CD14-positive monocyte (primary cell): ENCODE data around the gene ATP5MC3. TPM values are rescaled to one million over a fixed set of nuclear protein-coding genes. Genes with fewer than 3 reads are reported as not detected.

ENCODE experiments used
- DNase-seq, 3 donors: peaks; one replicate each; pipeline ENCODE4 v3.0.0-alpha.2; 2011 to 2022
- H2AFZ ChIP-seq: 2 replicates; pipeline ENCODE4 v1.6.0; 2012; ENCODE audit warnings: mild to moderate bottlenecking, low read depth, low read length, inconsistent platforms; ENCODE audit not compliant: insufficient read depth, poor library complexity, severe bottlenecking
- H3K27ac ChIP-seq, 2 donors: 1 replicate in 1 of 2; 2 replicates in 1 of 2; pipeline ENCODE4 v1.5.1; 2012 to 2013; ENCODE audit warnings: low read length in 2 of 2, control low read depth in 1 of 2, inconsistent platforms in 1 of 2, low read depth in 1 of 2, mild to moderate bottlenecking in 1 of 2
- H3K27me3 ChIP-seq, 2 donors: one replicate each; pipeline versions ENCODE4 v1.6.0 to v1.6.1; 2011 to 2013; ENCODE audit warnings: low read length in 2 of 2; ENCODE audit not compliant: control insufficient read depth in 2 of 2, insufficient read depth in 2 of 2
- H3K36me3 ChIP-seq, 2 donors: replicated peaks in 1 of 2; 1 replicate in 1 of 2; 2 replicates in 1 of 2; pipeline versions ENCODE4 v1.5.1 to v1.6.1; 2012 to 2013; ENCODE audit warnings: low read length in 2 of 2, control low read depth in 1 of 2, inconsistent platforms in 1 of 2, mild to moderate bottlenecking in 1 of 2; ENCODE audit not compliant: insufficient read depth in 2 of 2, control insufficient read depth in 1 of 2
- H3K4me1 ChIP-seq, 2 donors: 1 replicate in 1 of 2; 2 replicates in 1 of 2; pipeline versions ENCODE4 v1.5.1 to v1.6.1; 2012 to 2013; ENCODE audit warnings: low read length in 2 of 2, control low read depth in 1 of 2, inconsistent platforms in 1 of 2, mild to moderate bottlenecking in 1 of 2, moderate library complexity in 1 of 2; ENCODE audit not compliant: insufficient read depth in 2 of 2, control insufficient read depth in 1 of 2
- H3K4me2 ChIP-seq: replicated peaks from 2 replicates; pipeline ENCODE3; 2012; ENCODE audit warnings: low read length, moderate library complexity, mild to moderate bottlenecking; ENCODE audit not compliant: poor library complexity, severe bottlenecking; ENCODE audit errors: extremely low read depth
- H3K4me3 ChIP-seq, 3 experiments: fragments of 200-600 bp in 1 of 3; sonication (generic) in 1 of 3; replicated peaks in 1 of 3; 1 replicate in 2 of 3; 2 replicates in 1 of 3; pipeline ENCODE4 v1.5.1; 2011 to 2013; ENCODE audit warnings: low read length in 3 of 3, mild to moderate bottlenecking in 3 of 3, control low read depth in 2 of 3, low read depth in 2 of 3, inconsistent platforms in 1 of 3, moderate library complexity in 1 of 3
- H3K79me2 ChIP-seq: 2 replicates; pipeline ENCODE4 v1.6.0; 2012; ENCODE audit warnings: mild to moderate bottlenecking, control low read depth, inconsistent platforms, low read length, moderate library complexity; ENCODE audit not compliant: insufficient read depth
- H3K9ac ChIP-seq: 2 replicates; pipeline ENCODE4 v1.6.0; 2017; ENCODE audit warnings: low read length, mild to moderate bottlenecking; ENCODE audit not compliant: insufficient read depth, poor library complexity, severe bottlenecking
- H3K9me3 ChIP-seq, 2 donors: replicated peaks in 1 of 2; 1 replicate in 1 of 2; 2 replicates in 1 of 2; pipeline versions ENCODE4 v1.5.1 to v1.6.1; 2012 to 2013; ENCODE audit warnings: low read length in 2 of 2, control low read depth in 1 of 2; ENCODE audit not compliant: control insufficient read depth in 1 of 2, insufficient read depth in 1 of 2
- H4K20me1 ChIP-seq: 2 replicates; pipeline ENCODE4 v1.6.0; 2012; ENCODE audit warnings: mild to moderate bottlenecking, low read length, control low read depth, moderate library complexity; ENCODE audit not compliant: insufficient read depth
- H3K27ac Mint-ChIP-seq, 7 donors: one replicate each; pipeline ENCODE4 v1.8.0; 2020; ENCODE audit warnings: mild to moderate bottlenecking in 7 of 7, mixed read lengths in 7 of 7, moderate library complexity in 6 of 7, inconsistent platforms in 2 of 7
- H3K27me3 Mint-ChIP-seq, 3 donors: one replicate each; pipeline ENCODE4 v1.8.0; 2021 to 2022; ENCODE audit warnings: low read depth in 3 of 3, mild to moderate bottlenecking in 3 of 3, mixed read lengths in 3 of 3, moderate library complexity in 3 of 3, inconsistent platforms in 1 of 3
- H3K36me3 Mint-ChIP-seq, 2 donors: one replicate each; pipeline ENCODE4 v1.8.0; 2020; ENCODE audit warnings: mixed read lengths in 2 of 2, inconsistent platforms in 1 of 2, mild to moderate bottlenecking in 1 of 2
- H3K4me1 Mint-ChIP-seq: one replicate; pipeline ENCODE4 v1.8.0; 2020; ENCODE audit warnings: mild to moderate bottlenecking, mixed read lengths
- H3K4me3 Mint-ChIP-seq, 2 donors: one replicate each; pipeline ENCODE4 v1.8.0; 2020; ENCODE audit warnings: mild to moderate bottlenecking in 2 of 2, mixed read lengths in 2 of 2, moderate library complexity in 1 of 2
- H3K9me3 Mint-ChIP-seq, 7 donors: one replicate each; pipeline ENCODE4 v1.8.0; 2020 to 2022; ENCODE audit warnings: mixed read lengths in 7 of 7, mild to moderate bottlenecking in 6 of 7, moderate library complexity in 6 of 7, inconsistent platforms in 2 of 7
- WGBS: methylation state at CpG from one replicate; pipeline ENCODE4 v1.1.5; 2013; ENCODE audit warnings: missing lambda C conversion rate; ENCODE audit not compliant: insufficient coverage; 5-methylcytosine and 5-hydroxymethylcytosine counted together
- intact Hi-C, 2 donors: fragments of 100-400 bp; cut with micrococcal nuclease; formaldehyde crosslinking; loops; one replicate each; pipeline versions ENCODE4 v1.15.0 to v1.15.1; 2023
- polyA plus RNA-seq, 3 donors: library from polyadenylated mRNA; depleted of rRNA in 1 of 3; unstranded in 2 of 3; stranded (reverse) in 1 of 3; fragments of 300-500 nt in 2 of 3; fragments of >200 nt in 1 of 3; fragmentation: Illumina TruSeq in 2 of 3; gene quantifications; 1 replicate in 2 of 3; 2 replicates in 1 of 3; pipeline ENCODE4 v1.2.3, GENCODE V29; 2012 to 2021
- TF ChIP-seq, protein P1 (sequence below): fragments of 200-600 bp; IDR thresholded peaks from one replicate; pipeline ENCODE4 v1.8.0; 2022; ENCODE audit warnings: antibody characterized with exemption, mild to moderate bottlenecking

ATP5MC3 gene
- polyA plus RNA-seq, 3 donors = 139 to 533 (median 493) TPM

DNA sequence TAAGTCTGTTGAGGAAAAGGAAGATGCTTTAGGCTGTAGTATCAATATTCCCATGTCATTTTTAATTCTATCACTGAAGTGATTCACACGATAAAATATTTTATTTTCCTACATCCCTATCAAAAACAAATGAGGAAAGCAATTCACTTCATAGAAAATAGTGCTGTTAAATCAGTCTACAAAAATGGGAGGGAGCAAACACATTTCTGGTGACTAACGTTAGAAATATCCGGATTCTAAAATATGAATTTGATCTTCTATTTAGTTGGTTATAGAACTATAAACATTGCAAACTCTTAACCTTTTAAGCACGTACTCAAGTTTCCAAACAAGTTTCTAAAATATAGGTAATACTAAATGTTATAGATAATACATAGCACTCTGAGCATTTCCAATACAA is 34.3 kb downstream of the ATP5MC3 start:
- Mint-ChIP-seq H3K27ac (no peak overlapping the region), H3K36me3 (peaks cover 32 to 40% of the 10 kb centered on the region in 2 donors), H3K4me1 (peaks cover 10% of the 10 kb centered on the region), H3K27me3 (no peaks in the 10 kb centered on the region), H3K9me3 (no peaks in the 10 kb centered on the region), H3K4me3 (no peak overlapping the region)
- Histone ChIP-seq H3K4me1 (peaks cover 0 to 5% of the 10 kb centered on the region in 2 donors), H3K27me3 (no peaks in the 10 kb centered on the region), H3K36me3 (peaks cover 25 to 66% of the 10 kb centered on the region in 2 donors), H4K20me1 (peaks cover 88% of the 10 kb centered on the region), H2AFZ (no peak overlapping the region), H3K27ac (no peak overlapping the region), H3K4me2 (no peak overlapping the region), H3K9ac (no peak overlapping the region), H3K9me3 (no peaks in the 10 kb centered on the region), H3K79me2 (peaks cover 92% of the 10 kb centered on the region), H3K4me3 (no peak overlapping the region)
- intact Hi-C loops = no loop called here
- TF ChIP-seq, protein P1, sequence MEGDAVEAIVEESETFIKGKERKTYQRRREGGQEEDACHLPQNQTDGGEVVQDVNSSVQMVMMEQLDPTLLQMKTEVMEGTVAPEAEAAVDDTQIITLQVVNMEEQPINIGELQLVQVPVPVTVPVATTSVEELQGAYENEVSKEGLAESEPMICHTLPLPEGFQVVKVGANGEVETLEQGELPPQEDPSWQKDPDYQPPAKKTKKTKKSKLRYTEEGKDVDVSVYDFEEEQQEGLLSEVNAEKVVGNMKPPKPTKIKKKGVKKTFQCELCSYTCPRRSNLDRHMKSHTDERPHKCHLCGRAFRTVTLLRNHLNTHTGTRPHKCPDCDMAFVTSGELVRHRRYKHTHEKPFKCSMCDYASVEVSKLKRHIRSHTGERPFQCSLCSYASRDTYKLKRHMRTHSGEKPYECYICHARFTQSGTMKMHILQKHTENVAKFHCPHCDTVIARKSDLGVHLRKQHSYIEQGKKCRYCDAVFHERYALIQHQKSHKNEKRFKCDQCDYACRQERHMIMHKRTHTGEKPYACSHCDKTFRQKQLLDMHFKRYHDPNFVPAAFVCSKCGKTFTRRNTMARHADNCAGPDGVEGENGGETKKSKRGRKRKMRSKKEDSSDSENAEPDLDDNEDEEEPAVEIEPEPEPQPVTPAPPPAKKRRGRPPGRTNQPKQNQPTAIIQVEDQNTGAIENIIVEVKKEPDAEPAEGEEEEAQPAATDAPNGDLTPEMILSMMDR = no peak
- no CpG with 5 or more reads among the region's 4 CpGs for WGBS
- no peak for DNase-seq

DNA sequence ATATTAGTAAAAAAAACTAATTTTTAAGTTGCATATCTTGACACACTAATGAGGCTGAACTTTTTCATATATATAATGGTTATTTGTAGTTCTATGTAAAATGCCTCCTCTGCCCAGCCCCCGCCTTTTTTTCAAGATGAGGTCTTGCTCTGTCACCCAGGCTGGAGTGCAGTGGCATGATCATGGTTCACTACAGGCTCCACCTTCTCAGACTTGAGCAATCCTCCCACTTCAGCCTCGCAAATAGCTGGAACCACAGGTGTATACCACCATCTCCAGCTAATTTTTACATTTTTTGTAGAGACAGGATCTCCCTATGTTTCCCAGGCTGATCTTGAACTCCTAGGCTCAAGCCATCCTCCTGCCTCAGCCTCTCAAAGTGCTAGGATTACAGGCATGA is 37.8 kb downstream of the ATP5MC3 start:
- peaks cover 88% of the 10 kb centered on the region for H4K20me1 ChIP-seq
- H3K79me2 ChIP-seq = peaks cover 90% of the 10 kb centered on the region
- Mint-ChIP-seq H3K27me3 (no peaks in the 10 kb centered on the region), H3K4me3 (no peak overlapping the region), H3K27ac (no peak overlapping the region), H3K9me3 (no peaks in the 10 kb centered on the region), H3K4me1 (peaks cover 13% of the 10 kb centered on the region), H3K36me3 (peaks cover 36 to 43% of the 10 kb centered on the region in 2 donors)
- TF ChIP-seq, protein P1 = no peak
- no peak overlapping the region for H3K27ac ChIP-seq
- no peaks in the 10 kb centered on the region for H3K27me3 ChIP-seq
- no peak for DNase-seq
- H3K36me3 ChIP-seq = peaks cover 20 to 62% of the 10 kb centered on the region in 2 donors
- WGBS = no CpG with 5 or more reads among the region's 2 CpGs
- intact Hi-C loops = no loop called here
- H3K9me3 ChIP-seq = no peaks in the 10 kb centered on the region
- H2AFZ ChIP-seq = no peak overlapping the region
- H3K4me3 ChIP-seq = no peak overlapping the region
- no peak overlapping the region for H3K4me2 ChIP-seq
- H3K9ac ChIP-seq = no peak overlapping the region
- H3K4me1 ChIP-seq = peaks cover 0 to 5% of the 10 kb centered on the region in 2 donors
